SKM-1 (cell line): ENCODE data around the gene ALOX12.
"Not testable (repeated sequence)": the region's sequence is repeated elsewhere in the genome, so short reads cannot be mapped to it uniquely, and the experiment has no call there.

ENCODE experiments used
- DNase-seq: peaks from one replicate; lab custom pipeline; 2025; ENCODE audit not compliant: unreplicated experiment; lab: John Stamatoyannopoulos, UW

The ALOX12 gene, protein sequence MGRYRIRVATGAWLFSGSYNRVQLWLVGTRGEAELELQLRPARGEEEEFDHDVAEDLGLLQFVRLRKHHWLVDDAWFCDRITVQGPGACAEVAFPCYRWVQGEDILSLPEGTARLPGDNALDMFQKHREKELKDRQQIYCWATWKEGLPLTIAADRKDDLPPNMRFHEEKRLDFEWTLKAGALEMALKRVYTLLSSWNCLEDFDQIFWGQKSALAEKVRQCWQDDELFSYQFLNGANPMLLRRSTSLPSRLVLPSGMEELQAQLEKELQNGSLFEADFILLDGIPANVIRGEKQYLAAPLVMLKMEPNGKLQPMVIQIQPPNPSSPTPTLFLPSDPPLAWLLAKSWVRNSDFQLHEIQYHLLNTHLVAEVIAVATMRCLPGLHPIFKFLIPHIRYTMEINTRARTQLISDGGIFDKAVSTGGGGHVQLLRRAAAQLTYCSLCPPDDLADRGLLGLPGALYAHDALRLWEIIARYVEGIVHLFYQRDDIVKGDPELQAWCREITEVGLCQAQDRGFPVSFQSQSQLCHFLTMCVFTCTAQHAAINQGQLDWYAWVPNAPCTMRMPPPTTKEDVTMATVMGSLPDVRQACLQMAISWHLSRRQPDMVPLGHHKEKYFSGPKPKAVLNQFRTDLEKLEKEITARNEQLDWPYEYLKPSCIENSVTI

DNA sequence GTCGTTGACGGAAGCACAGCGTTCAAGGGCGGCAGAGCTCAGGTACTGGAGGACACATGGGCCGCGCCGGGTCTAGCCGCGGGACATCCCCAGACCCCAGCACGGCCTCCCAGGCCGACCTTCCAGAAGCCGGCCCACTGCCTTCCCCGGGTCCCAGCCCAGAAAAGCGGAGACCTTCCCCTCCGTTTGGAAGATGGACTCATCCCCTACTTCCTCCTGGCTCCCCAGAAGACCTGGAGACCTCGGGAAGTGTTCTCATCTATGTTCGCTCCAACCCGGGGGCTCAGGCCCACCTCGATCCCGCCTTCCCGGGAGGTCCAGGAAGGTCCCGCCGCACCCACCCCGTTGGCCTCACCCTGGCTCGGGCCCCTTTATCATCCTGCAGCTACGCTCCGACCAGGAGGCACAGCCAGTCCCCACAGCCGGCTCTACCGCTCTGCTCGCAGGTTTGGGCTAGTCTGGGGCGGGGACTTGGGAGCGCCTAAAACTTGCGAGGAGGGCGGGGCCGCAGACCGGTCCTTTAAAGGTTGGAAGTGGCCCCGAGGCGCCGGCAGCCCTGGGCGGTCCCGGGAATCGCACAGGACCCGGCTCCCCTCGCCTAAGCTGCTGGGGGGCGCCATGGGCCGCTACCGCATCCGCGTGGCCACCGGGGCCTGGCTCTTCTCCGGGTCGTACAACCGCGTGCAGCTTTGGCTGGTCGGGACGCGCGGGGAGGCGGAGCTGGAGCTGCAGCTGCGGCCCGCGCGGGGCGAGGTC lies at the start of gene ALOX12:
ALOX12 (plus strand) TSS at position 550 of the 756 bp plus-strand sequence; CDS start at position 619, 69 bp downstream.
- DNase-seq: no peak

DNA sequence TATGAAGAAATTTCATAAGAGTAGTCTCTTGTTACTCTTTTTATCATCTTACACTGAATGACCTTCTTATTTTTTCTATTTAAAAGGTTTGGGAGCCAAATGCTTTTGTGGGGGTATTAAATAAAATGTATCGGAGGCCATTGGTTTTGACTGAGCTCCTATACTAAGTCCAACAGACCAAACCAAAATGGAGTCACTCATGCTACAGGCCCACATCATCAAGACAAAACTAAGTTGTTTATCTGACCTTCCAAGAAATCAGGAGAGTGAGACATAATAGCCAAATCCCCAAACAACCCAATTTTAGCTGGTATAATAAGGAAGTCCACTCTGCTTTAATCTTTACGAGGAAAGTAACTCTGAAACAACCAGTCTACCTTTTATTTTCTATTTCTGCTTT lies 48.1 kb upstream of the ALOX12 start:
- DNase-seq: no peak

DNA sequence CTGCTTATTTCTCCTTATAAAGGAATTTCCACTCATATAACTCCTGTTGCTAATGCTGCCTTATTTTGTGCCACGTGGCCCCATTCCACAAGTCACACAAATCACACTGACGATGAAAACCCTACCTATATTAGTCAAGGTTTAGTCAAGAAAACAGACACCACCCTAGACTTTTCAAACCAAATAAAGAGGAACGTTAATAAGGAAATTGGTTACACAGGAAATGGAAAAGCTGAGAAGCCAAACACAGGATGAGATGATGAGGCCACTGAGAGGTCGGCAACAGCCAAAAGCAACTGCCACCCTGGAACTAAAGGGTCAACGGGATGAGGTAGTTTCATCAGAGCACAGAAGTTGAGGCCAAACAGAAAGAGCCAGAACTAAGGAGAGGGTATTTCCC lies 47.3 kb upstream of the ALOX12 start:
- DNase-seq: peak; percentile 56

DNA sequence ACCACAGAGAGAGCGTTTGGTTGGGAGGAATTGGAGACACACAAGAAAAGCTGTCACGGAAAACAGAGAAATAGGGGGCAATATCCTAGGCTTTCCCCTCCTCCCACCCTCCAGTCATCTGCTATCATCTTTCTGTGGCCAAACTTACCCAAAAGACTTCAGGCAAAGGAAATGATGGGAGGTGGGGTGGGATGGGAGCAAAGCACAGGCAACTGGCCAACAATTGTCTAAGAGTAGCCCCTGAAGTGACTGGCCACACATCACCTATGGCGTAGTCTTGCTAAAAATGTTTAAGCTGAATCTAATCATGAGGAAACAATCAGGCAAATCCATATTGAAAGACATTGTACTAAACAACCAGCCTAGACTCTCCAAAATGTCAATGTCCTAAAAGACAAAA lies 46.9 kb upstream of the ALOX12 start:
- DNase-seq: no peak

DNA sequence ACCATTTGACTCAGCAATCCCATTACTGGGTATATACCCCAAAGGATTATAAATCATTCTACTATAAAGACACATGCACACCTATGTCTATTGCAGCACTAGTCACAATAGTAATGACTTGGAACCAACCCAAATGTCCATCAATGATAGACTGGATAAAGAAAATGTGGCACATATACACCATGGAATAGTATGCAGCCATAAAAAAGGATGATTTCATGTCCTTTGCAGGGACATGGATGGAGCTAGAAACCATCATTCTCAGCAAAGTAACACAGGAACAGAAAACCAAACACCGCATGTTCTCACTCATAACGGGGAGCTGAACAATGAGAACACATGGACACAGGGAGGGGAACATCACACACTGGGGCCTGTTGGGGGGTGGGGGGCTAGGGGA lies 44.9 kb upstream of the ALOX12 start:
- DNase-seq: not testable (repeated sequence)

DNA sequence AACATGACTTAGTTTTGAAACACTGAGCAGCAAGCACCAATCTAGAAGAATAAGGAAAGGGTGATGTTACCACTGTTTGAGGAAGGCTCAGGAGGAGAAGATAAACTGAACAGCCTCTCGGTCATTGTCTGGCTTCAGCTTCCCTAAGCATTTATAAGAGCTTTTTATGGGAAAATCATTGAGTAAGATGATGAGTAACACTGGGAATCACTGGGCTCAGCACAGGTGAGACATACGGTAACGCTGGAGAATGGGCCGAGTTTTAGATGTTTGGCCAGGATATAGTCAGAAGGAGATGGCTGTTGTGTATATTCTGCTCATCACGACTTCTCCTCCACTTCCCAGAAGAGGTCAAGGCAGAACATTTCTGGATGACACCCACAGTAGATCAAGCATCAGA lies 42.2 kb upstream of the ALOX12 start:
- no peak for DNase-seq

DNA sequence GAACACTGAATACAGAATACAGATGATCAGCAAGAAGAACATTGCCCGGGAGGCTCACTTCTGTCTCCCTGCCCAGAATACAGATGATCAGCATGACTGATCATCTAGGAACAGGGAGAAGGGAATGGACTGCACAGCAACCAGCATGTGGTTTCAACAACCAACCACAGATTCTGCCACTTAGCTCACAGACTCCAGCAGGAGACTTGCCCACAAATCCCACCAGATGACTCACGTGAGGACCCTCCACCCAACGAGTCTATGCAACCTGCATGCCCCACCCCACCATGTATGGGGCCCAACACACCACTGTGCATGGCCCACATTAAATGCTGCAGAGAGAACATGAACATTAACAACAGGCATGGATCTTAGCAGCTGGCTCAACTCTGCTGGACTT lies 36.1 kb upstream of the ALOX12 start:
- no peak for DNase-seq

DNA sequence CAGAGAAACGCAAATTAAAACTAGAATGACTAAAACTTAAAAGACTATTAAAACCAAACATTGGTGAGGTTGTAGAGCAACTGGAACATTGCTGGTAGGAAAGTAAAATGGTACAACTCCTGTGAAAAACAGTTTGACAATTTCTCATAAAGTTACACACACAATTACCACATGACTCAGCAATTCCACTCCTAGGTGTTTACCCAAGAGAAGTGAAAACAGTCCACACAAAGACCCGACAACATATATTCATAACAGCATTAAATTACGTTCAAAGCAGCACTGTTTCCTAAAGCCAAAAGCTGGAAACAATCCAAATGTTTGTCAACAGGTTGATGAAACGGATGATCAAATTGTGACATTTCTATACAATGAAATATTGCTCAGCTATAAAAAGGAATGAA lies 26.5 kb upstream of the ALOX12 start:
- no peak for DNase-seq

DNA sequence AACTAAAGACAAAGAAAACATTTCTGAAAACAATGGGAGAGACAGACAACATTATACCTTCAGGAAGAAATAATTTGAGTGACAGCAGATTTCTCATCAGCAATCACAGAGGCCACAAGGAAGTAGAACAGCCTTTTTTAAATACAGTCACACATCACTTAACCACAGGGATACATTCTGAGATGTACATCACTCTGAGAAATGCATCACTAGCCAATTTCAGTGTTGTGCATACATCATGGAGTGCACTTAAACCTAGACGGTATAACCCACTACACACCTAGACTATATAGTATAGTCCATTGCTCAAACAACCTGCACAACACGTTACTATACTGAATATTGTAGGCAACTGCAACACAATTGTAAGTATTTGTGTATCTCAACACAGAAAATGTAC lies 24.9 kb upstream of the ALOX12 start:
- no peak for DNase-seq

DNA sequence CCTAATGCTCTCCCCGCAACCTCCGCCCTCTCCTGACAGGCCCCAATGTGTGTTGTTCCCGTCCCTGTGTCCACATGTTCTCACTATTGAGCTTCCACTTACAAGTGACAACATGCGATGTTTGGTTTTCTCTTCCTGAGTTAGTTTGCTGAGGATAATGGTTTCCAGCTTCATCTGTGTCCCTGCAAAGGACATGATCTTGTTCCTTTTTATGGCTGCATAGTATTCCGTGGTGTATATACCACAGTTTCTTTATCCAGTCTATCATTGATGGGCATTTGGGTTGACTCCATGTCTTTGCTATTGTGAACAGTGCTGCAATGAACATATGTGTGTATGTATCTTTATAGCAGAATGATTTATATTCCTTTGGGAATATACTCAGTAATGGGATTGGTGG lies 16.4 kb upstream of the ALOX12 start:
- DNase-seq: not testable (repeated sequence)

DNA sequence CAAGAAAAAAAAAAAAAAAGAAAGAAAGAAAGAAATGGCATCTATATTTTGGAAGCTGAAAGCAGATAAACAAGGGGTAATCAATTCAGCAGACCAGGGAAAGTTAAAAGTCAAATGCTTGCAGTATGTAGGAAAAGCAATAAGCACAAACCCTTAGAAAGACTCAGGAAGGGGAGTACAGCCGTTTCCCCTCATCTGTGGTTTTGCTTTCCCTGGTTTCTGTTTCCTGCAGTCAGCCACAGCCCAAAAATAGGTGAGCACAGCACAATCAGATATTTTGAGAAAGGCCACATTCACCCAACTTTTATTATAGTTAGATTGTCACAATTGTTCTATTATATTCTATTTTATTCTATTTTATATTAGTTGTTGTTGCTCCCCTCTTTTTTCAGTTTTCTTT lies 14.4 kb upstream of the ALOX12 start:
- peak; percentile 3 for DNase-seq

DNA sequence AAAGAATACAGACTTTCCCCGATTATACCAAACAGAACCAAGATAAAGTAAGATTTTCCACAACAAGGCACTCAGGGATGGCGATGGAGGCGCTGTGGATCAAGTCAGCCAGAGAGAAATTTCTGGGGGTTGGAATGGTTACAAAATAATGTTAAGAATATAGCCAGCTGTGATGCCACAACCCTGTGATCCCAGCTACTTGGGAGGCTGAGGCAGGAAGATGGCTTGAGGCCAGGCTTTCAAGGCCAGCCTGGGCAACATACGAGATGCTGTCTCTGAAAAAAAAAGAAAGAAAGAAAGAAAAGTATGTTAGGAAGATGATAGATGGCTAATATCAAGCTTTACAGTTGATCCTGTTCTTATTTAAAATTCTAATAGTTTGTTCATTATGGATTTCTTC lies 10.6 kb upstream of the ALOX12 start:
- DNase-seq: no peak

DNA sequence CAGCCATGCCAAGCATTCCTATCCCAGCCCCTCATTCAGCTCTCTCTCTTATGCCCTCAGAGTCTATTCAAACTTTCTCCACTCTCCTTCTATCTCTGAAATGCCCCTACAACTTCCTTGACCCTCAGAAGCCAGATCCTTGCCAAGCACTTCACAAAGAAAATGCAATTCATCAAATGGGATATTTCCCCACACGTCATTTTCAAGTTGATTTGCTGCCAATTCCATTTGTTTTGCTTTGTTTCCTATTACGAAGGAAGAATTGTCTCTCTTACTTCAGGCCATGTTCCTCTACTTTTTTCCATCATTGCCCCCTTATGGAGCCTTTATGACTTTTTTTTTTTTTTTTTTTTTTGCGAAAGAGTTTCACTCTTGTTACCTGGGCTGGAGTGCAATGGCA lies 9.2 kb upstream of the ALOX12 start:
- DNase-seq: no peak

DNA sequence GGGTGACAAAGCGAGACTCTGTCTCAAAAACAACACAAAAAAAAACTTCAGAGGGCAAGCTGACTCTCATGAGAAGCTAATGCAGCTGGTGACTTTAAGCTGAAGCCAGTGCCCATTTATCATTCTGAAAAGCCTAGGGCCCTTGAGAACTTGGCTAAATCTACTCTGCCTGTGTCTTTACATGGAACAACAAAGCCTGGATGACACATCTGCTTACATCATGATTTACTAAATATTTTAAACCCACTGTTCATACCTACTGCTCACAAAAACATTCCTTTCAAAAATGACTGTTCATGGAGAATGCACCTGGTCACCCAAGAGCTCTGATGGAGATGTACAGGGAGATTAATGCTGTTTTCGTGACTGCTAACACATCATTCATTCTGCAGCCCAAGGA lies 6.1 kb upstream of the ALOX12 start:
- no peak for DNase-seq

DNA sequence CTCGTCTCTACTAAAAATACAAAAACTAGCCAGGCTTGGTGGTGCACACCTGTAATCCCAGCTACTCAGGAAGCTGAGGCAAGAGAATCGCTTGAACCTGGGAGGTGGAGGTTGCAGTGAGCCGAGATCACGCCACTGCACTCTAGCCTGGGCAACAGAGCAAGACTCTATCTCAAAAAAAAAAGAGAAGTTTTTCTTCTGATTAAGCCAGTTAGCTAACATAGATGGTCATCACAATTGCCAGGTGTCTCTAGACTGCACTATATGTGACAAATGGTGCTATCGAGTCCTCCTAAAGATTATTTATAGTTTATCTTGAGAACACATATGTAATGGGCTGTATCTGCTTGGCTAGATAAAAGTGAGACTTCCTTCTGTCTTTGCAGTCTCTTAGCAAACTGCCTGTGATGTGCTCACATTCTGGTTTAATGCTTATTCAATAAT lies 2.2 kb upstream of the ALOX12 start:
- not testable (repeated sequence) for DNase-seq

DNA sequence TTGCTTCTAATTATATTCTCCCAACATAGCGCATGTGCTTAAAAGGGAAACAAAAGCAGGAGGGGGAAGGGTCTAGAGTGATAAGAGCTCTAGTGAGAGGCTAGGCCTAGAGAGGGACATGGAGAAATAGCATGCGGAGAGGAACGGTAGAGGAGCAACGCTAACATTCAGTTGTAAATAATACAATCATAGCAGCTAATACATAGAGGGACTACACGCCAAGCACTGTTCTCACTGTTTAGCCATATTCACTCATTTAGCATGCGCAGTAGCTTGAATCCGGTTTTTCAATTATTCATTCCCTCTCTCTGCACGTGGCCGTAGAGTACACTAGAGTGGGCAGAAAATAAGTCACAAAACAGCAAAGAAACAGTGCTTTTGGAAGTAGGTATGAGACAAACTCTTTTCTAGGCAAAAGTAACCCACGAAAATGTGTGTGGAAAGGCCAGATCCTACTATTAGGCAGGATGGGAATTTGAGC lies 1.7 kb upstream of the ALOX12 start:
- no peak for DNase-seq

DNA sequence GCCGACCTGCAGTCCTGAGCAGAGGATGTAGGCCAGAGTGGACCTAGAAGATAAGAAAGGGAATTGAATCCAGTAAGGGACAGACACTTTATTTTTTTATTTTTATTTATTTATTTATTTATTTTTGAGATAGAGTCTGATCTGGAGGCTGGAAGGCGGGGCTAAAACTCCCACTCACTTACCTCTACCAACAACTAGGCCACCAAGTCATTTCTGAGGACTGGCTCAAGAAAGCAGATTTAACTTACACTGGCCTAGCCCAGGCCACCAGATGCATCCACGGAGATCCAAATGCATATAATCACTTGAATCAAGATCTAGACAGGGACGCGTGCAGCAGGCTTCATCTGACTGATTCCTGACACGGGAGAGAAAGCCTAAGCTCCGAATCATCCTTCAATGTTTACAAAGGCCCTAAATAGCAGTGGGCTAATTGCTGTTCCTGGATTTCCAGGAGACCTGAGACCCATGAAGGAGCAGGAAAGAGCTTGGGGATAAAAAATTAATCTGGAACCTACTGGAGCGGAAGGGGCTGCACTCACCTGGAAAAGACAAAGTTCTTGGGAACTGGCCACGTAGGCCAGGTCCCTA lies 1.1 kb upstream of the ALOX12 start:
- DNase-seq: no peak

DNA sequence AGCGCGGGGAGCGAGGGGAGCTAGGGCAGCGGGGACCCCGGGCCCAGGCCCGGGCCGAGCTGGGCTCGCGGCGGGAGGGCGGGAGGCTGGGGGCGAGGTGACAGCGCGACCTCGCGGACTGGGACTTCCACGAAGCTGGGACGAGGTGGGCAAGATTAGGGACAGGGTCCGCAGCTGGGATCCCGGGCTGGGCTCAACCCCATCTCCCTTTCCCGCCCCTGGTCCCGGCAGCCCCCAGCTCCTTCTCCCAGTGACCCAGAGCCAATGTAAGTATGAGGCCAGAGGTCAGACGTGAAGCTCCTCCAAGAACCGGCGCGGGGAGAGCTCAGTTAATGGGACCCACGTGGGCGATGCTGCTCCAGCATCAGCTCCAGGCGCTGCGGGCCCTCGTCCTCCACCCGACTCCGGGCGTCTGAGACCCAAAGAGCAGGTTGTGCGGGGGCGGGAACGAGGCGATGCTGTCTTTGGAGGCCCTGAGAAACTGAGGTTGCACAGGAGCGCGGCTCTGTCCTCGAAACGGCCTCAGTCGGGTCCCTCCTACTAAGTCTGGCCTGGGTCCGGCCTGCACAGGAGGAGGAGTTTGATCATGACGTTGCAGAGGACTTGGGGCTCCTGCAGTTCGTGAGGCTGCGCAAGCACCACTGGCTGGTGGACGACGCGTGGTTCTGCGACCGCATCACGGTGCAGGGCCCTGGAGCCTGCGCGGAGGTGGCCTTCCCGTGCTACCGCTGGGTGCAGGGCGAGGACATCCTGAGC lies 585 bp downstream of the ALOX12 start:
- no peak for DNase-seq

DNA sequence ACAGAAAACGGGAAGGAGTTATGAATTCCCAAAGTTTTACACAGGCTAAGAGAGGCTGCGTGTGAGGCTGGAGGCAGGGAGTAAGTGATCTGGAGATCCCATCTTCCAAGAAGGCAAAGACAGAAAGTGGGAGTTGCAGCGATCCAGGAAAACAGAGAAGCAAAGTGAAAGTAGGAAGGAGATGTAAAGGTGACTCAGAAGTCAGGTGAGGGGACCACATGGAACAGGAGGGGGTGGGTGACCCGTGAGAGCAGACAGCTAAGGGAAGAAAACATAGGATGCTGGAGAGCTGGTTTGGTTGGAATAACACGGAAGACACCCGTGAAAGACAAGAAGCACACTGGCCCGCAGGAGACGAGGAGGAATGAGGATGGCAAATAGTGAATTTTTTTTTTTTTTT lies 1.3 kb downstream of the ALOX12 start:
- DNase-seq: no peak

DNA sequence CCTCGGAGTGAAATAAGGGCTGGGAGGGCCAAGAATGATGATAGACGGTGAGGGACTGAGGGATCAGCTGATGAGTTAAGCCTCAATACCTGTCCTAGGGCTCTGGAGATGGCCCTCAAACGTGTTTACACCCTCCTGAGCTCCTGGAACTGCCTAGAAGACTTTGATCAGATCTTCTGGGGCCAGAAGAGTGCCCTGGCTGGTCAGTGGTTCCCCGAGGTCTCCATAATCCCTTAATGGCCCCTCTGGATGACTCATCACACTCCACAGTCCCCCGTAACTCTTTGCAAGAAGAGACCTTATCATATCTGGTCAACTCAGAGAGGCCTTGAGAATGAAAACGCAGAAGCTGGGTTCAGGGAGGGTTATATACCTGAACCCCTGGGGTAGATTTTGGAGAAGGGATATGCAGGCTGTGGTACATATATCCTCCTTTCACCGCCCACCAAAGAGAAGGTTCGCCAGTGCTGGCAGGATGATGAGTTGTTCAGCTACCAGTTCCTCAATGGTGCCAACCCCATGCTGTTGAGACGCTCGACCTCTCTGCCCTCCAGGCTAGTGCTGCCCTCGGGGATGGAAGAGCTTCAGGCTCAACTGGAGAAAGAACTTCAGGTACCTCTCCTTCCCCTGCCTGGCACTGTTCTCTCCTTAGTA lies 3.1 kb downstream of the ALOX12 start:
- no peak for DNase-seq
